Trophoblast cell (in vitro differentiated cells and primary cell): ENCODE results near the gene COL4A2.
A peak's percentile ranks its signal among the peaks of the same experiment; 100 is the strongest.

Source experiments
- DNase-seq, 2 donors: peaks; one replicate each; pipeline ENCODE4 v3.0.0-alpha.2; 2016
- H2AFZ ChIP-seq: 2 replicates; pipeline ENCODE4 v1.6.1; 2013; ENCODE audit warnings: low read length, moderate library complexity, mild to moderate bottlenecking; ENCODE audit not compliant: insufficient read depth, poor library complexity
- H2AK5ac ChIP-seq: 2 replicates; pipeline ENCODE4 v1.6.1; 2013; ENCODE audit warnings: mild to moderate bottlenecking, low read length
- H2BK120ac ChIP-seq: 2 replicates; pipeline ENCODE4 v1.6.1; 2013; ENCODE audit warnings: low read length, mild to moderate bottlenecking, moderate library complexity; ENCODE audit not compliant: insufficient read depth, poor library complexity
- H2BK12ac ChIP-seq: 2 replicates; pipeline ENCODE4 v1.6.1; 2013; ENCODE audit warnings: mild to moderate bottlenecking, low read length, moderate library complexity
- H2BK5ac ChIP-seq: 2 replicates; pipeline ENCODE4 v1.6.1; 2013; ENCODE audit warnings: low read length, low read depth, moderate library complexity, mild to moderate bottlenecking; ENCODE audit not compliant: poor library complexity
- H3K14ac ChIP-seq: 2 replicates; pipeline ENCODE4 v1.6.1; 2013; ENCODE audit warnings: mild to moderate bottlenecking, low read length
- H3K18ac ChIP-seq: 2 replicates; pipeline ENCODE4 v1.6.1; 2013; ENCODE audit warnings: mild to moderate bottlenecking, low read length
- H3K23ac ChIP-seq: 2 replicates; pipeline ENCODE4 v1.6.1; 2013; ENCODE audit warnings: low read length
- H3K27ac ChIP-seq: 2 replicates; pipeline ENCODE4 v1.5.1; 2013; ENCODE audit warnings: low read depth, mild to moderate bottlenecking, inconsistent platforms, low read length, moderate library complexity
- H3K27me3 ChIP-seq: 2 replicates; pipeline ENCODE4 v1.6.1; 2013; ENCODE audit warnings: inconsistent platforms, mild to moderate bottlenecking, low read length, moderate library complexity; ENCODE audit not compliant: insufficient read depth
- H3K36me3 ChIP-seq, 2 experiments: 1 replicate in 1 of 2; 2 replicates in 1 of 2; pipeline ENCODE4 v1.6.1; 2013; ENCODE audit warnings: low read length in 2 of 2, mild to moderate bottlenecking in 2 of 2, moderate library complexity in 1 of 2; ENCODE audit not compliant: insufficient read depth in 2 of 2, control insufficient read depth in 1 of 2
- H3K4ac ChIP-seq: 2 replicates; pipeline ENCODE4 v1.6.1; 2013; ENCODE audit warnings: low read depth, mild to moderate bottlenecking, low read length, moderate library complexity
- H3K4me1 ChIP-seq, 2 experiments: 1 replicate in 1 of 2; 2 replicates in 1 of 2; pipeline ENCODE4 v1.6.1; 2013; ENCODE audit warnings: low read length in 2 of 2, mild to moderate bottlenecking in 2 of 2, moderate library complexity in 1 of 2; ENCODE audit not compliant: insufficient read depth in 2 of 2, control insufficient read depth in 1 of 2
- H3K4me2 ChIP-seq: 2 replicates; pipeline ENCODE4 v1.6.1; 2013; ENCODE audit warnings: inconsistent platforms, mild to moderate bottlenecking, low read length, moderate library complexity
- H3K4me3 ChIP-seq: 2 replicates; pipeline ENCODE4 v1.5.1; 2013; ENCODE audit warnings: mild to moderate bottlenecking, low read depth, low read length, inconsistent platforms
- H3K79me1 ChIP-seq: one replicate; pipeline ENCODE4 v1.6.1; 2013; ENCODE audit warnings: low read length
- H3K79me2 ChIP-seq: 2 replicates; pipeline ENCODE4 v1.6.1; 2013; ENCODE audit warnings: low read length, mild to moderate bottlenecking; ENCODE audit not compliant: control insufficient read depth, insufficient read depth, poor library complexity
- H3K9ac ChIP-seq: 2 replicates; pipeline ENCODE4 v1.6.1; 2013; ENCODE audit warnings: mild to moderate bottlenecking, low read length
- H3K9me3 ChIP-seq: 2 replicates; pipeline ENCODE4 v1.6.1; 2013; ENCODE audit warnings: low read depth, mild to moderate bottlenecking, control low read depth, inconsistent platforms, low read length; ENCODE audit not compliant: insufficient read depth
- H4K12ac ChIP-seq: 2 replicates; pipeline ENCODE4 v1.6.1; 2013; ENCODE audit warnings: low read depth, mild to moderate bottlenecking, low read length, moderate library complexity
- H4K8ac ChIP-seq: 2 replicates; pipeline ENCODE4 v1.6.1; 2013; ENCODE audit warnings: low read depth, mild to moderate bottlenecking, low read length, moderate library complexity
- H4K91ac ChIP-seq: one replicate; pipeline ENCODE4 v1.6.1; 2013; ENCODE audit warnings: low read depth, mild to moderate bottlenecking, low read length, moderate library complexity
- WGBS: extraction: QIAGEN DNeasy Blood & Tissue Kit; methylation state at CpG from one replicate; pipeline ENCODE4 v1.1.7; 2013; ENCODE audit warnings: missing lambda C conversion rate; ENCODE audit not compliant: insufficient read length, insufficient coverage; ENCODE audit errors: extremely low coverage; 5-methylcytosine and 5-hydroxymethylcytosine counted together

The COL4A2 gene

DNA sequence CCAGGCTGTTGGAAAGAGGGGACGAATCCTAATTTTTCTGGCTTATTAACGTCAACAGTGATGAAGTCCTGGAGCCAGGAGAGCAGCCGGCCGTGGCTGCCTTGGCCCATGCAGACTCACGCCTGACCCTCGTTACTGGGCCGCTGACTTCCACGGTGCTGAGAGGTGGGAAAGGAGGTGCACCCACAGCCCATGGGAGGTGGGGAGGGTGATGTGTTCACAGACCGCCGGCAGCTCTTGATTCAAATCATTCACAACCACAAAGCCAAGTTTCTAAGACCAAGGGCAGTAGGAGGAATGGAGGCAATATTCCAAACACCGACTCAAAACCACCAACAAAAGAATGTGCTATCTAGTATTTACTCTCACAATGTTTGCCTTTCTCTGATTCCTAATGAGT lies 24.3 kb downstream of the COL4A2 start:
- Histone ChIP-seq H2BK120ac (no peak overlapping the region), H3K36me3 (peaks cover 29 to 39% of the 10 kb centered on the region in 2 experiments), H3K27ac (no peak overlapping the region), H3K4me1 (peaks cover 27 to 35% of the 10 kb centered on the region in 2 experiments), H3K27me3 (no peaks in the 10 kb centered on the region), H3K79me1 (peaks cover 15% of the 10 kb centered on the region), H2BK12ac (no peak overlapping the region), H4K8ac (no peak overlapping the region), H3K18ac (peak overlapping the region; percentile 3), H4K91ac (no peak overlapping the region), H2AK5ac (no peak overlapping the region), H3K4me2 (no peak overlapping the region), H2BK5ac (no peak overlapping the region), H3K4ac (no peak overlapping the region), H3K9ac (no peak overlapping the region), H4K12ac (no peak overlapping the region), H3K79me2 (peaks cover 7% of the 10 kb centered on the region), H2AFZ (no peak overlapping the region), H3K14ac (no peak overlapping the region), H3K9me3 (no peaks in the 10 kb centered on the region), H3K4me3 (no peak overlapping the region), H3K23ac (no peak overlapping the region)
- WGBS: no CpG with 5 or more reads among the region's 11 CpGs
- no peak for DNase-seq

DNA sequence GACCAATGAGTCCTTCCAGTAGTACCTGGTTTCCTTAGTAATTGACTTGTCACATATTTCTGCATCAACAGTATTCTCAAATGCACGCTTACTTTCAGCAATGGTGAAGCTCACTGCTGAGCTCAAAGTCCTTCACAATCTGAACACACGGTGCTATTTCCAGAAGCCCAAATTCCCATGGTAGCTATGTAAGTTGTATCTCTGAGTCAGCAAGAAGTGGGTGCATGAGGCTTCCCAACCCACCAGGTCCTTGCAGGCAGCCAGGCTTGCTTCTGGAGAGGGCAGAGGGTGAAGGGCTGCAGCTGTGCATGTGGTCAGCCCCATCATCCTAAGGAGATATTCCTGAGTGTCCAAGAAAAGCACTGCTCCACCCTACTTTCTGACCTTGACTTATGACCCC lies 25.7 kb downstream of the COL4A2 start:
- DNase-seq: no peak
- Histone ChIP-seq H3K4me3 (no peak overlapping the region), H2AFZ (no peak overlapping the region), H3K4me1 (peaks cover 37 to 40% of the 10 kb centered on the region in 2 experiments), H3K9ac (no peak overlapping the region), H3K4ac (peak overlapping the region; percentile 42), H3K36me3 (peaks cover 32 to 46% of the 10 kb centered on the region in 2 experiments), H3K79me2 (peaks cover 7% of the 10 kb centered on the region), H4K91ac (no peak overlapping the region), H2BK12ac (peak overlapping the region; percentile 34), H3K27ac (no peak overlapping the region), H2AK5ac (peak overlapping the region; percentile 12), H3K18ac (peak overlapping the region; percentile 47), H3K9me3 (peaks cover 1% of the 10 kb centered on the region), H3K14ac (no peak overlapping the region), H4K12ac (no peak overlapping the region), H3K27me3 (no peaks in the 10 kb centered on the region), H2BK120ac (no peak overlapping the region), H2BK5ac (no peak overlapping the region), H4K8ac (no peak overlapping the region), H3K79me1 (peaks cover 23% of the 10 kb centered on the region), H3K23ac (no peak overlapping the region), H3K4me2 (no peak overlapping the region)
- WGBS: no CpG with 5 or more reads among the region's 2 CpGs

DNA sequence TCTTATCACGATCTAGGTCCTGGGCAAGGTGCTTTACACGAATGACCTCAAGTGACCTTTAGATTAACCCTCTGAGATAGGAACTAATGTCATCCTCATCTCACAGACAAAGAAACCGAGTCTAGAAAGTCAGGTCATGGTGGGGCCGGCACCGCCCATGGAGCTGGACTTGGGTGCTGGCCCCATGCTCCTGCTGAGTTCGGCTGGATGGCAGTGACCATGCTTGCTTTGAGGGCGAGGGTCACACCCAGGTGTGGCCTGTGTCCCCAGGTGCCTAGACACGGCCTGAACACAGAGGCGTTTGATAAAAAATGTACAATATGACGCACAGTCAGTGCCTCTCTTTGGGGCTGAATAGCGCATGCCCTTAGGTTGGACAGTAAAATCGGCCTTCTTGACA lies 26.8 kb downstream of the COL4A2 start:
- peak overlapping the region; percentile 72 for H3K27ac ChIP-seq
- H2AFZ ChIP-seq: no peak overlapping the region
- peaks cover 1% of the 10 kb centered on the region for H3K9me3 ChIP-seq
- peak overlapping the region; percentile 67 for H4K91ac ChIP-seq
- peak overlapping the region; percentile 5 for H4K8ac ChIP-seq
- no peak overlapping the region for H3K23ac ChIP-seq
- peak overlapping the region; percentile 23 for H2BK5ac ChIP-seq
- peaks cover 40 to 44% of the 10 kb centered on the region in 2 experiments for H3K4me1 ChIP-seq
- H3K36me3 ChIP-seq: peaks cover 30 to 41% of the 10 kb centered on the region in 2 experiments
- no peak overlapping the region for H4K12ac ChIP-seq
- H3K18ac ChIP-seq: peak overlapping the region; percentile 22
- WGBS: no CpG with 5 or more reads among the region's 12 CpGs
- no peak overlapping the region for H2AK5ac ChIP-seq
- no peak overlapping the region for H3K4me2 ChIP-seq
- DNase-seq: no peak
- H2BK120ac ChIP-seq: no peak overlapping the region
- H3K79me1 ChIP-seq: peaks cover 29% of the 10 kb centered on the region
- peak overlapping the region; percentile 9 for H3K4ac ChIP-seq
- peaks cover 7% of the 10 kb centered on the region for H3K79me2 ChIP-seq
- H3K27me3 ChIP-seq: no peaks in the 10 kb centered on the region
- H3K14ac ChIP-seq: peak overlapping the region; percentile 20
- H3K9ac ChIP-seq: no peak overlapping the region
- H2BK12ac ChIP-seq: peak overlapping the region; percentile 9
- H3K4me3 ChIP-seq: no peak overlapping the region

DNA sequence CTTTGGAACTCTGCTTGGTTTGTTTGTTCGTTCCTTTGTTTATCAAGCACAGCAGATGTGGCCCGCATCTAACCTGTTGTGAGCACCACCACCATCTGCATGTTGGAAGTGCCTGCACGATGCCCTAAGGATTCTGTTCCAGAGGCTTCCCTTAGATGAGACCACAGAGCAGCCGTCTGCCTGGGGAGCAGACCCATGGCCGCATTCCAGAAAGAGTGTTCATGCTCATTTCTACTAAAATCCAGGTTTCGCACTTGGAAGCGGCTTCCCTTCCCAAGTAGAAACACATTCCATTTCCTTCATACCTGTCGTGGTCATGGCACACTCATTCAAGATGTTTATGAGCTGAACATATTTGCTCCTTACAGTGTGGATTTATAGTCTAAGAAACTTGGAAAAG lies 27.2 kb downstream of the COL4A2 start:
- peak; percentile 99 for DNase-seq

More for the DNA sequence above, 27.2 kb downstream of the COL4A2 start:
- Histone ChIP-seq H3K18ac (no peak overlapping the region), H3K4me3 (no peak overlapping the region), H2BK120ac (no peak overlapping the region), H4K12ac (no peak overlapping the region), H3K4me2 (no peak overlapping the region), H2AK5ac (no peak overlapping the region), H3K4me1 (peaks cover 43 to 45% of the 10 kb centered on the region in 2 experiments), H3K79me1 (peaks cover 33% of the 10 kb centered on the region), H3K27me3 (no peaks in the 10 kb centered on the region), H4K91ac (peak overlapping the region; percentile 67), H2BK5ac (peak overlapping the region; percentile 23), H3K36me3 (peaks cover 29 to 41% of the 10 kb centered on the region in 2 experiments), H2AFZ (no peak overlapping the region), H2BK12ac (no peak overlapping the region), H3K23ac (no peak overlapping the region), H3K9me3 (peaks cover 1% of the 10 kb centered on the region), H3K9ac (no peak overlapping the region), H3K79me2 (peaks cover 9% of the 10 kb centered on the region), H3K14ac (no peak overlapping the region), H4K8ac (peak overlapping the region; percentile 5), H3K4ac (peak overlapping the region; percentile 9), H3K27ac (peak overlapping the region; percentile 72)
- WGBS: no CpG with 5 or more reads among the region's 8 CpGs
